Activated CD8-positive, alpha-beta memory T cell treated with anti-CD3 and anti-CD28 coated beads, Interleukin-2, amount 50 U/mL, for 1 hour (primary cell): ENCODE data around the gene CYP46A1.
"Not testable (repeated sequence)": the region's sequence is repeated elsewhere in the genome, so short reads cannot be mapped to it uniquely, and the experiment has no call there.

Experiments
- DNase-seq: peaks from one replicate; pipeline ENCODE4 v3.0.0-alpha.2; 2020; ENCODE audit errors: extremely low read depth

The CYP46A1 gene

DNA sequence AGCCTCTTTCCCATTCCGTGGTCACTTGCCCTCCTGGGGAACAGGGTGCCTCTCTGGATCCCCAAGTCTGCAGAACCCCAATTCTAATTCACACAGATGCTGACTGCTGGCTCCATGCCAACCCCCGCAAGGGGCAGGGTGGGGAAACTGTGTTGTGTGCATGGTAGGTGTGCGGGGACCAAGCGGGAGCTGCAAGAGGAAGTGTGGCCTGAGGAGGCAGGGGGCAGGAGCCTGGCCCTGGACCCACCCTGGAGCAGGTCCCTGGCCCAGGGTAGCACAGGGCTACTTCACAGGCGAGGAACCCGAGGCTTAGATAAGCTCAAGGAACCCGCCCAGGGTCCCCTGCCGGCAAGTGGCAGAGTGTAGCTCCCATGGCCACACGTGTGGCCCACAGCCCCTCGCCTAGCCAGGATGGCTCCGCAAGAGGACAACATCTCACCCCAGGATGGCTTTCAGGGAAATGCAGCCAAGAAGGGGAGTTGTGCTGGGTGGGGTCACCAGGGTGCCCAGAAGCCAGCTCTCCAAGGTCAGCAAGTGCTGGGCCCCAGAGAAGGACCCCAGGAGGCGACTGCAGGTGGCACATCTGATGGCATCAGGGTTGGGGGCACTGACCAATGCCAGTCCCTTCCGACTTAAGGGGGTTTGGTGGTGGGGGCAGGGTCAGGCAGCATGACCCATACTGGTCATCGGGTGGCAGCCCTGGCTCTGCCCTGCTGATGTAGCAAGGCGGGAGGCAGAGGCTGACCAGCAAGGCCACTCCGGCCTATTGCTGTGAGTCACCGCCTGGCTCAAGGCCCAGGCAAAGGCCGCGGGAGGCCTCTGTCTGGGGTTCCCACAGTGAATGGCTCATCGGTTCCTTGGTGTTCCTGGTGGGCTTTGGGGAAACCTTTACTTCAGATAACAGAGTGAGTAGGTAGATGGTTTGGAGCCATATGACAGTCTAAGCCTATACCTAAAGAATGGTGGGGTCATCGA lies 71.8 kb downstream of the CYP46A1 start:
- no peak for DNase-seq

DNA sequence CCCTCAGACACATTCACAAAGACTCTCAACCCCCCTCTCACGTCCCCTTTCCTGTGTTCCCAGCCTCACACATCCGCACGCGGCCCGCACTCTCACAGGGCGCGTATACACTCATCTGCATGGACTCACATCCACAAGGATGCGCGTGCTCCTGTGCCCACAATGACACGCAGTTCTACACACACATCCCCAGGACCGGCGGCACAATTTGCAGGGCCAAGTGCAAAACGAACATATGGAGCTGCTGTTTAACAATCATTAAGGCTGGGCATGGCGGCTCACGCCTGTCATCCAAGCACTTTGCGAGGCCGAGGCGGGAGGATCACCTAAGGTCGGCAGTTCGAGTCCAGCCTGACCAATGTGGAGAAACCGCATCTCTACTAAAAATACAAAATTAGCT lies 72.7 kb downstream of the CYP46A1 start:
- DNase-seq = no peak

GRCh38 chr14:99757331-99758070 lies 73.4 kb downstream of the CYP46A1 start:
- DNase-seq = no peak

GRCh38 chr14:99758121-99758821 lies 74.2 kb downstream of the CYP46A1 start:
- DNase-seq = no peak

- DNase-seq = no peak
Observed at GRCh38 chr14:99758872-99759545, 74.9 kb downstream of the CYP46A1 start.

DNA sequence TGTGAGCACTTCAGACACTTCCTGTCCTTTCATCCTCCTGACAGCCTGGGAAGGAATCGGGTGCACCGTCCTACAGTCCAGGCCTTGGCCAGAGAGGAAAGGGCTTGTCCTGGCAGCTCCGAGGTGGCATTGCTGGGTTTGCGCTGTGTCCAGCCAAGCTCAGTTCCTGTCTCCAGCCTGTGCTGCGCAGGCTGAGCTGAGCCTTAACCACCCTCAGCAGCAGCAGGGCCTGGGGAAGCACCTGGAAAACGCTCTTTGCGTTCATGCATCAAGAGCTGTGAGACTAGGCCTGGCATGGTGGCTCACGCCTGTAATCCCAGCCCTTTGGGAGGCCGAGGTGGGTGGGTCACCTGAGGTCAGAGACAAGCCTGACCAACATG lies 75.4 kb downstream of the CYP46A1 start:
- DNase-seq = no peak

GRCh38 chr14:99760817-99761216 lies 76.7 kb downstream of the CYP46A1 start:
- no peak for DNase-seq

DNA sequence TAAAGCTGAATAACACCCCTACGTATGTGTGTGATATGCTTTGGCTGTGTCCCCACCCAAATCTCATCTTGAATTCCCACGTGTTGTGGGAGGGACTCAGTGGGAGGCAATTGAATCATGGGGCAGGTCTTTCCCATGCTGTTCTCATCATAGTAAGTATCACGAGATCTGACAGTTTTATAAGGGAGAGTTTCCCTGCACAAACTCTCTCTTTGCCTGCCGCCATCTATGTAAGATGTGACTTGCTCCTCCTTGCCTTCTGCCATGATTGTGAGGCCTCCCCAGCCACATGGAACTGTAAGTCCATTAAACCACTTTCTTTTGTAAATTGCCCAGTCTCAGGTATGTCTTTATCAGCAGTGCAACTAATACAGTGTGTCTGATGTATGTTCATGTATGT lies 78.8 kb downstream of the CYP46A1 start:
- not testable (repeated sequence) for DNase-seq

DNA sequence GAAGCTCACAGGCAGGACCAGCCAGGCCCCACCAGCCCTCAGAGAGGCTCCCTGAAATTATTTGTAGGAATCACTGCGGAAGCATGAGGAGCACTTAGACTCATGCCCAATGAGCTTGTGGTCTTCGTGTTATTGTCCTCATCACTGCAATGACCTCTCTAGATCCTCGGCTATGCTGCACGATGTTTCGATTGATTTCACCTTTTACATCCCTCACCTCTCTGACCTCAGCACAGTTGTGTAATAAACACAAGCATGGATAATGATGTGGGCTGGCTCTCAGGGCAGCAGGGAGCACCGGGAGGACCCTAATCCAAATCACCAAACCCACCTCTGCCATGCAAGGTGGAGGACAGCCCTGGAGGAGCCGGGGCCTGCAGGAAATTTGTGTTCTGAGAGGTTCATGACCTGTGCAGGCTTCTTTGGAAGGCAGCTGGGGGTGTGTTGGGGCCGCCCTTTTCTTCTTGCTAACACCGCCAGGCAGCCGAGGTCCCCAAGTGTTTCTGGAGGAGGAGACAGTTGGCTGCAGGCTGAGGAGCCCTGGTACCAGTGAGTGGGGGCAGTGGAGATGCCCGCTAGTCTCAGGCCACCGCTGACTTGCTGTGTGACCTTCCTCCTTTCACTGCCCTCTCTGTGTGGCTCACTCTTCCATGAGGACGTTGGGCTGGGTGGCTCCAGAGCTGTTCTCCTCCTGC lies 79.6 kb downstream of the CYP46A1 start:
- no peak for DNase-seq

GRCh38 chr14:99764222-99764706 lies 80.2 kb downstream of the CYP46A1 start:
- DNase-seq = no peak

DNA sequence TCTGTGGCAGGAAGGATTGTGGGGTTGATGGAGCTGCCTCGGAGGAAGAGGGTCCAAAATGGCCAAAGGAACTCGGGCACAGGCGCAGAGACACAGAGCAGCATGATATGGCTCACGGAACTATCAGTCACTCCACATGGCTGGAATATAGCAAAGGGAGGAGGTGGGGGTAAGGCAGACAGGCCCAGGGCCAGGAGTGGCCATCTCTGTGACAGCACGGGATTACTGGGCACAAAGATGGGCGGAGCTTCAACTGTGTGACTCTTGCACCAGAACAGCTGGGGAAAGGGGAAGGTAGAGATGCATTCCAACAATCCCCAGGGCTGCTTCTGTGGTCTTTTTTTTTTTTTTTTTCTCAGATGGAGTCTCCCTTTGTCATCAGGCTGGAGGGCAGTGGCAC lies 84.3 kb downstream of the CYP46A1 start:
- no peak for DNase-seq

DNA sequence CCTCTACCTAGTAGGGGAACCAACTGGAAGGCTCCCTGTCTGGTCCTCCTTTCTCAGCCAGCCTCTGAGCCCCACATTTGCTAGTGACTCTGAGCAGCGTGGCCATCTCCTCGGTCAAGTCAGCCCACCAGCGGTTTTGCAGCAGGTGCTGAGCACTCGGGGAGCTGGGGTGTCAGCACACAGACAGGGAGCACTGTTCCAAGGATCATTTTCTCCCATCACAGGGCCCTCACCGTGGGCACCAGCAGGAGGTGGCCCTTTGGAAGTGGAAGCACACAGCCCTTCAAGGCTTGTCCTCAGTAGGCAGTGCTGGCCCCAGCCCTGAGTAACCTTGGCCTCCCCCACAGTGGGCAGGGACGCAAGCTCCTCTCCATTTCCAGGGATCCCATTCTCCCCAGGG lies 85.0 kb downstream of the CYP46A1 start:
- no peak for DNase-seq

- DNase-seq = no peak
Observed at GRCh38 chr14:99769799-99770198, 85.7 kb downstream of the CYP46A1 start.

DNA sequence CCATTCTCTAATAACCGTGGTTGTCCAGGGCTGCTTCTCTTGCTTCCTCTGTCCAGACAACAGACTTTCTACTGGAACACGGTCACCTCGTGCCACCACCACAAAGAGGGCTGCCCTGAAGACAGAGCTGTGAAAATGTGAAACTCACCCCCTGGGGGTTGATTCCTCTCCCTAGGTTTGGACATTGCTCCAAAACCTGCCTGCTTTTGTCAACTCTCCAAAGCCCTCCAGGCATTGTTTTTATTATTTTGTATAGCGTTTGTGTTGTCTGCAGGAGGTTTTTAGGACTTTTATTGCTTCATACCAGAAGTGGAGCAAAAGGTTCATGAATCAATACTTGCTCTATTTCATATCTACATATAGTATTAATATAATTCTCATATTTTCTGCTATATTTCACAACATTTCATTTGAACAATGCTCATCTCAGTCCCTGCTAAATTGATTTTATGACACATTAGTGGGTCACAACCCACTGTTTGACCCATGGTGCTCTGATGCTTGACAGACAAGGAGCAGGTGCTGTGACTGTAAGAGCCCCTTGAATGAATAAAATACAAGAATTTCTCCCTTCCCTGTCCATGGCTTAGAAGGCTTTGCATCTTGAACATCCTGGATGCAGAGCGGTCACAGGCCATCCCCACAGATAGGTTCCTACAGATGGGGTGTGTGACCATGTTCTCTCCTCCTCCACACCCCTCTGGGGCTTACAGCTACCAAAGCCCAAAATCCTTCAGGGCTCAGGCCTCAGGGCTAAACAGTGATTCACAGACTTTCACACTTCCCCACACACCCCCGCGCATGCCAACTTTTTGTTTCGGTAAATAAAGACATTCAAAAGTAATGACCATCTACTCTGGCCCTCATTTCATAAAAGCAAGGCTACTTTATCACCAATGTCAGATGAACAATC lies 88.5 kb downstream of the CYP46A1 start:
- DNase-seq = no peak

DNA sequence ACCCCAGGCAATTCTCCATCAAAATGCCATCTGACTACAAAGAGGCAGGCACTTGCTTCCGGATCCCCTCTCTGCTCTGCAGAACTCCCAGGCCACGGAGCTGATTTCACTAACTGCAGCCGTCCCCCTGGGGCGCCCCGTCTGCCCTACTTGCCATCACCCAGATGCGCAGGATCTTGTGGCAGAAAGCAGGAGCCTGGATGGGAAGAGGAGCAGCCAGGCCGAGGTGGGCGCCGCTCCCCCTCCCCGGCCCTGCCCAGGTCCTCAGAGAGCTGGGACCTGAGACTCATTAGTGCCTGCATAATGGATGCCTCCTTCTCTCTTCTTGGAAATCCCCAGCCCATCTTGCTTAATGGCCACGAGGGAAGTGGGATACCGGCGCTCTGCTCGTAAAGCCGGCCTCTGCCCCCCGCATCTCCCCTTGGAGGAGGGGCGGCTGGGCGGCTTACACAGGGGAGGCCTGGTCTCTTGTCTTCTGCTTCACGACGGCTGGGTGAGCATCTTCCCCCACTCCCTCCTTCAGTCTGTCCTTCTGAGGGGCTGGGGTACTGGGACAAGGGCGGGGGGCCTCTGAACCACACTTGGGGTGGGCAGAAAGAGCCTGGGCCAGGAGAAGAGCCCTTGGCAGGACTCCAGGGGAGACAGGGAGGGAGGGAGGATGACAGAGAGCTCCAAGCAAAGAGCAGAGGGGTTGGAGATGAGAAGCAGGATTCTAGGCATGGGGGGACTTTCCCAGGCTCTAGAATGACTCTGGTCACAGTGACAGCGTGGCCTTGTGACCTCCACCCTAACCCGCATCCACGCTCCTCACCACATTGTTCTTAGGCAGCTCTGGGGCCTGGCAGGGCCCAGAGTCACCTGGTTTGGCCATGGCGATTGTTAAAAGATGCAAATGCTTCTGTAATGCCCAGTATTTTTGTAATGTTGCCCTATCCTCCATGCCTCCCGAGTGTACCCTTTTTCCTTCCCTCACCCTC lies 89.7 kb downstream of the CYP46A1 start:
- DNase-seq = no peak

DNA sequence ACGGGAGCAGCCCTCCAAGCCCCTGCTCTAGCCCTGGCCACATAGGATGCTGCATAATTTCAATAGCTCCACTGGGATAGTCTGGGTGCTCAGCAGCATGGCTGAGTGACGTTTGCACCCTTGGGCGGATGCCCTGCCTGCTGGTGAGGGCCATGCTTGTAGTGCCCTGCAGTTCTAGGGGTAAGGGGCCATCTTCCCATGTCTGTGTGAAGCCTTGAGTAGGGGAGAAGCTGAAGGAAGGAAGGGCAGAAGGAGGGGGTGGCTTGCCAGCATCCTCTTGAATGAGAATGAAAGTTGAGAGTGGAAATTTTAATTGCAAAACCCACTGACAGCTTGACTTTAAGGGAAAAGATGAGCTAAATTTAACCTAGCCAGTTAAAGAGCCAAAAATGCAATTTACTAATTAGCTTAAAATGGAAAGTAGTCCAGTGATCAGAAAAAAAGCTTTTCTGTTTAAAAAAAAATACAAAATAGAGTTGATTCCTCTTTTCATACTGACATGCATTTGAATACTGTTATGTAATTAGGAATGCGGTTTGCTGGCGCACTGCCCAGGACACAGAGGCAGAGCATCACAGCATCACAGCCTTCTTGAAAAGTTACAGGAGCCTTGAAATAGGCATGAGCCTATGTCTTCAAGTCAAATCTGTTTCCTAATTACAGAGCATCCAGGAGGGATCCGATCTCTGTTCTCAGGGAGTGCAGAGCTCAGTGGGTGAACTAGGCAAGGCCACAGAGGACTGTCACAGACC lies 90.6 kb downstream of the CYP46A1 start:
- no peak for DNase-seq

DNA sequence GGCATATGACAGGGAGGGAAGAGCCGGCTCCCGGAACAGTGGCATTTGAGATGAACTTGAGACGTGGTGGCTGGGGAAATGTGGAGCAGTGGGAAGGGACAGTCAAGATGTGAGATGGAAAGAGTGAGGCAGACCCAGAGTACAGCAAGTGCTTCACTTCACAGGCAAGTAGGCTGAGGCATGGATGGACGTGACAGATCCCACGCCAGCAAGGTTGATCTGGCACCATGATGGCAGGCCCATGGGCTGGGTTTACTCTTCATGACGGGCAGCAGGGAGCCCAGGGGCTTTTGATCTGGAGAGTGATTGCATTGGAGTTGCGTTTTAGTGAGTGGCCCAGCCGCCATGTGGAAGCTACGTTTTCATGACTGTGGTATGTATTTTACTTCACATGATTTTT lies 91.3 kb downstream of the CYP46A1 start:
- DNase-seq = no peak
